Heart left ventricle (tissue), 13 donors: ENCODE results near the gene SLIT3.

ENCODE experiments used
- POLR2A ChIP-seq, 2 donors: fragments of 450-650 bp; IDR thresholded peaks; one replicate each; pipeline ENCODE4 v1.6.1; 2017; ENCODE audit warnings: antibody characterized with exemption in 2 of 2, mild to moderate bottlenecking in 2 of 2, moderate library complexity in 2 of 2
- TF ChIP-seq, protein P1 (sequence below), 12 donors: fragments of 200-600 bp; sonication (generic) in 4 of 12; IDR thresholded peaks; one replicate each; pipeline versions ENCODE4 v1.5.0 to v1.8.0; 2018 to 2022; ENCODE audit warnings: antibody characterized with exemption in 12 of 12, mild to moderate bottlenecking in 5 of 12
- donor health status: ischemic (EF 13 %, LVEDD 7.1; RV severe dilation, severe dysfunction).
- donor health status: DM: no; HTN: yes; CAD: no.
- donor health status: DM: no; HTN: no; CAD: no.
- donor health status: ischemic (EF 25% LVEDD 6.9; RV normal size, moderate dysfunction).
- donor health status: ischemic (EF 25% LVEDD 5.7; RV mildly dilated, moderate dysfunction).
- donor health status: ischemic (EF 35%, LVEDD 5.7; RV mildly dilated, moderate dysfunction).
- donor health status: nonischemic (EF 11% LVEDD 7.7; RV severe dilation, severe dysfunction).
- donor health status: DM: yes; HTN: yes; CAD: no.
- donor health status: PGD.
- donor health status: ischemic (EF 29% LVEDD 5.4; RV normal size, mild dysfunction).
- donor health status: nonischemic (EF 23%, LVEDD 6.1; RV moderate dilation, normal function).

DNA sequence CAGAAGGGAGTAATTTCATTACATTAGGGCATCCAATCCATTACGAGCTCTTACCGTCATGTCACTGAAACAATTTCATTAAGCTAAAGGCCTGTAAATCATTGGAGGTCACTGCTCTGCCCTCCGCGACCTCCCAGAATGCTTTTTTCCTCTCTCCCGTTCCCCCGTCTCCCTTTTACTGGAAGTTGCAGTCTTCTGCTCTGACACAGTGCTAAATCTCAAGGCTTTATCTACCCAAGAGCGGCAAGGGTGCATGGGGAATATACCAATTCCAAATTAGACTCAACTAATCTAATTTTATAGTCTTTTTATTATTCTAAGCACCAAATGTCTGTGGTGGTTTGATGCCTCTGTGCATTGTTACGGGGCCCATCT, 456.0 kb downstream of the SLIT3 start:
- TF ChIP-seq, protein P1, sequence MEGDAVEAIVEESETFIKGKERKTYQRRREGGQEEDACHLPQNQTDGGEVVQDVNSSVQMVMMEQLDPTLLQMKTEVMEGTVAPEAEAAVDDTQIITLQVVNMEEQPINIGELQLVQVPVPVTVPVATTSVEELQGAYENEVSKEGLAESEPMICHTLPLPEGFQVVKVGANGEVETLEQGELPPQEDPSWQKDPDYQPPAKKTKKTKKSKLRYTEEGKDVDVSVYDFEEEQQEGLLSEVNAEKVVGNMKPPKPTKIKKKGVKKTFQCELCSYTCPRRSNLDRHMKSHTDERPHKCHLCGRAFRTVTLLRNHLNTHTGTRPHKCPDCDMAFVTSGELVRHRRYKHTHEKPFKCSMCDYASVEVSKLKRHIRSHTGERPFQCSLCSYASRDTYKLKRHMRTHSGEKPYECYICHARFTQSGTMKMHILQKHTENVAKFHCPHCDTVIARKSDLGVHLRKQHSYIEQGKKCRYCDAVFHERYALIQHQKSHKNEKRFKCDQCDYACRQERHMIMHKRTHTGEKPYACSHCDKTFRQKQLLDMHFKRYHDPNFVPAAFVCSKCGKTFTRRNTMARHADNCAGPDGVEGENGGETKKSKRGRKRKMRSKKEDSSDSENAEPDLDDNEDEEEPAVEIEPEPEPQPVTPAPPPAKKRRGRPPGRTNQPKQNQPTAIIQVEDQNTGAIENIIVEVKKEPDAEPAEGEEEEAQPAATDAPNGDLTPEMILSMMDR (IDR thresholded peaks at IDR 0.05), result no peak
- TF ChIP-seq POLR2A (IDR thresholded peaks at IDR 0.05), result no peak
